ENCODE data around the gene MSMB. TPM values are rescaled to one million over a fixed set of nuclear protein-coding genes. Genes with fewer than 3 reads are reported as not detected.
A peak's percentile ranks its signal among the peaks of the same experiment; 100 is the strongest.
"Not testable (repeated sequence)": the region's sequence is repeated elsewhere in the genome, so short reads cannot be mapped to it uniquely, and the experiment has no call there.

Gene MSMB
- total RNA-seq, 1 experiment from 2014 or later: not detected

- H3K27me3 Mint-ChIP-seq (ENCODE audit: insufficient read depth, unreplicated experiment): peaks cover 36% of the 10 kb centered on the region
- ChIA-PET CTCF (no interaction called here), POLR2A (no interaction called here)
- H3K27ac Mint-ChIP-seq (ENCODE audit: low read depth, unreplicated experiment): no peak overlapping the region
- H3K36me3 Mint-ChIP-seq (ENCODE audit: insufficient read depth, unreplicated experiment): no peaks in the 10 kb centered on the region
- no TSS peak for BruUV-seq (replicated peaks)
- H3K9me3 Mint-ChIP-seq (ENCODE audit: unreplicated experiment): peaks cover 7% of the 10 kb centered on the region
- DNase-seq (ENCODE audit: unreplicated experiment): no peak
- intact Hi-C loops (cut with micrococcal nuclease): no loop called here
- H3K4me3 Mint-ChIP-seq (ENCODE audit: unreplicated experiment): no peak overlapping the region
- H3K4me1 Mint-ChIP-seq (ENCODE audit: insufficient read depth, unreplicated experiment): peaks cover 7% of the 10 kb centered on the region
- no peak for TF ChIP-seq CTCF (IDR thresholded peaks at IDR 0.05; ENCODE audit: unreplicated experiment)
These were observed 6.2 kb upstream of the MSMB start for GRCh38 chr10:46052057-46052790.

- H3K9me3 Mint-ChIP-seq (ENCODE audit: unreplicated experiment): no peaks in the 10 kb centered on the region
- H3K36me3 Mint-ChIP-seq (ENCODE audit: insufficient read depth, unreplicated experiment): no peaks in the 10 kb centered on the region
- no peak for TF ChIP-seq CTCF (IDR thresholded peaks at IDR 0.05; ENCODE audit: unreplicated experiment)
- no TSS peak for BruUV-seq (replicated peaks)
- intact Hi-C loops (cut with micrococcal nuclease): no loop called here
- H3K27ac Mint-ChIP-seq (ENCODE audit: low read depth, unreplicated experiment): no peak overlapping the region
- H3K4me3 Mint-ChIP-seq (ENCODE audit: unreplicated experiment): no peak overlapping the region
- POLR2A ChIA-PET: interaction anchor here (0.6 to 1.0 kb wide), 3 partner anchors 17 to 587 kb away, joined by 3 read pairs; no protein-coding TSS in a partner anchor
- DNase-seq (ENCODE audit: unreplicated experiment): peak; percentile 27
- H3K27me3 Mint-ChIP-seq (ENCODE audit: insufficient read depth, unreplicated experiment): peaks cover 43% of the 10 kb centered on the region
- CTCF ChIA-PET: interaction anchor here (0.6 kb wide), 1 partner anchor 13 kb away, joined by 4 read pairs; no protein-coding TSS in a partner anchor
- H3K4me1 Mint-ChIP-seq (ENCODE audit: insufficient read depth, unreplicated experiment): peaks cover 7% of the 10 kb centered on the region
These were observed 5.0 kb upstream of the MSMB start for GRCh38 chr10:46050941-46051623.

- H3K4me3 Mint-ChIP-seq (ENCODE audit: unreplicated experiment); H3K4me1 Mint-ChIP-seq (ENCODE audit: insufficient read depth, unreplicated experiment); DNase-seq (ENCODE audit: unreplicated experiment); POLR2A ChIA-PET; BruUV-seq (replicated peaks); intact Hi-C loops (cut with micrococcal nuclease); H3K9me3 Mint-ChIP-seq (ENCODE audit: unreplicated experiment); CTCF ChIA-PET; H3K27ac Mint-ChIP-seq (ENCODE audit: low read depth, unreplicated experiment); H3K36me3 Mint-ChIP-seq (ENCODE audit: insufficient read depth, unreplicated experiment): not testable (repeated sequence)
- peaks cover 52% of the 10 kb centered on the region for H3K27me3 Mint-ChIP-seq (ENCODE audit: insufficient read depth, unreplicated experiment)
These were observed 3.4 kb upstream of the MSMB start for GRCh38 chr10:46049497-46049831.

- no peak for DNase-seq (ENCODE audit: unreplicated experiment)
- H3K4me1 Mint-ChIP-seq (ENCODE audit: insufficient read depth, unreplicated experiment): peaks cover 7% of the 10 kb centered on the region
- H3K9me3 Mint-ChIP-seq (ENCODE audit: unreplicated experiment): no peaks in the 10 kb centered on the region
- no peaks in the 10 kb centered on the region for H3K36me3 Mint-ChIP-seq (ENCODE audit: insufficient read depth, unreplicated experiment)
- no peak overlapping the region for H3K4me3 Mint-ChIP-seq (ENCODE audit: unreplicated experiment)
- intact Hi-C loops (cut with micrococcal nuclease): no loop called here
- ChIA-PET POLR2A (no interaction called here), CTCF (interaction anchor here (0.9 kb wide), 1 partner anchor 19 kb away, joined by 4 read pairs; no protein-coding TSS in a partner anchor)
- H3K27ac Mint-ChIP-seq (ENCODE audit: low read depth, unreplicated experiment): no peak overlapping the region
- no TSS peak for BruUV-seq (replicated peaks)
- TF ChIP-seq CTCF (IDR thresholded peaks at IDR 0.05; ENCODE audit: unreplicated experiment): no peak
- H3K27me3 Mint-ChIP-seq (ENCODE audit: insufficient read depth, unreplicated experiment): peaks cover 62% of the 10 kb centered on the region
These were observed 2.1 kb upstream of the MSMB start for GRCh38 chr10:46048152-46048551.
